Astrocyte (in vitro differentiated cells and primary cell): ENCODE results near the gene GPRC5D. TPM values are rescaled to one million over a fixed set of nuclear protein-coding genes. Genes with fewer than 3 reads are reported as not detected.

Source experiments
- DNase-seq: peaks from one replicate; pipeline ENCODE4 v3.0.0-alpha.2; 2010; ENCODE audit warnings: low read depth
- FAIRE-seq: peaks from 2 replicates; lab custom pipeline; 2011; peaks lifted over from hg19 to GRCh38; lab: Jason Lieb, UNC
- H2AFZ ChIP-seq: 2 replicates; pipeline ENCODE4 v1.6.0; 2012; ENCODE audit warnings: low read depth, low read length, inconsistent platforms
- H3K27ac ChIP-seq: 2 replicates; pipeline ENCODE4 v1.5.1; 2011; ENCODE audit warnings: low read depth, low read length, inconsistent platforms
- H3K27me3 ChIP-seq: 2 replicates; pipeline ENCODE4 v1.6.0; 2011; ENCODE audit warnings: low read length, inconsistent platforms; ENCODE audit not compliant: insufficient read depth
- H3K36me3 ChIP-seq: 2 replicates; pipeline ENCODE4 v1.5.1; 2011; ENCODE audit warnings: low read length, inconsistent platforms; ENCODE audit not compliant: insufficient read depth
- H3K4me1 ChIP-seq: 2 replicates; pipeline ENCODE4 v1.5.1; 2011; ENCODE audit warnings: low read length, inconsistent platforms; ENCODE audit not compliant: insufficient read depth
- H3K4me2 ChIP-seq: 2 replicates; pipeline ENCODE4 v1.6.0; 2012; ENCODE audit warnings: low read length, inconsistent platforms
- H3K4me3 ChIP-seq: 2 replicates; pipeline ENCODE4 v1.5.1; 2011; ENCODE audit warnings: low read depth, mild to moderate bottlenecking, low read length, inconsistent platforms; ENCODE audit not compliant: insufficient read depth
- H3K79me2 ChIP-seq: 2 replicates; pipeline ENCODE4 v1.6.0; 2012; ENCODE audit warnings: mild to moderate bottlenecking, low read length, inconsistent platforms; ENCODE audit not compliant: insufficient read depth
- H3K9ac ChIP-seq: 2 replicates; pipeline ENCODE4 v1.6.0; 2012; ENCODE audit warnings: mild to moderate bottlenecking, low read length, inconsistent platforms
- H3K9me3 ChIP-seq: 2 replicates; pipeline ENCODE4 v1.5.1; 2012; ENCODE audit warnings: low read depth, mild to moderate bottlenecking, low read length, inconsistent platforms; ENCODE audit not compliant: insufficient read depth
- H4K20me1 ChIP-seq: 2 replicates; pipeline ENCODE4 v1.6.0; 2012; ENCODE audit warnings: low read length, inconsistent platforms; ENCODE audit not compliant: insufficient read depth
- H3K27ac Mint-ChIP-seq: one replicate; pipeline ENCODE4 v1.8.0; 2021; ENCODE audit warnings: mild to moderate bottlenecking, mixed read lengths; ENCODE audit not compliant: unreplicated experiment
- H3K27me3 Mint-ChIP-seq: one replicate; pipeline ENCODE4 v1.8.0; 2021; ENCODE audit warnings: low read depth, mixed read lengths; ENCODE audit not compliant: unreplicated experiment
- H3K36me3 Mint-ChIP-seq: one replicate; pipeline ENCODE4 v1.8.0; 2021; ENCODE audit warnings: low read depth, mixed read lengths; ENCODE audit not compliant: unreplicated experiment
- H3K4me1 Mint-ChIP-seq: one replicate; pipeline ENCODE4 v1.8.0; 2021; ENCODE audit warnings: low read depth, mixed read lengths; ENCODE audit not compliant: unreplicated experiment
- H3K4me3 Mint-ChIP-seq: one replicate; pipeline ENCODE4 v1.8.0; 2021; ENCODE audit warnings: mild to moderate bottlenecking, moderate library complexity, mixed read lengths; ENCODE audit not compliant: unreplicated experiment
- H3K9me3 Mint-ChIP-seq: one replicate; pipeline ENCODE4 v1.8.0; 2021; ENCODE audit warnings: mild to moderate bottlenecking, mixed read lengths; ENCODE audit not compliant: unreplicated experiment
- EZH2 ChIP-seq: IDR thresholded peaks from 2 replicates; pipeline ENCODE4 v1.6.1; 2012; ENCODE audit warnings: mild to moderate bottlenecking, low read length, inconsistent platforms; ENCODE audit not compliant: insufficient read depth
- total RNA-seq: library from RNA; stranded (reverse); gene quantifications from 2 replicates; pipeline ENCODE4 v1.2.1, GENCODE V29; 2021
- TF ChIP-seq, protein P1 (sequence below): IDR thresholded peaks from 2 replicates; pipeline ENCODE4 v1.5.1; 2011; ENCODE audit warnings: low read depth, mild to moderate bottlenecking, inconsistent platforms, low read length, moderate library complexity; ENCODE audit not compliant: insufficient read depth

The GPRC5D gene
- total RNA-seq, 1 donor from 2014 or later, result not detected

DNA sequence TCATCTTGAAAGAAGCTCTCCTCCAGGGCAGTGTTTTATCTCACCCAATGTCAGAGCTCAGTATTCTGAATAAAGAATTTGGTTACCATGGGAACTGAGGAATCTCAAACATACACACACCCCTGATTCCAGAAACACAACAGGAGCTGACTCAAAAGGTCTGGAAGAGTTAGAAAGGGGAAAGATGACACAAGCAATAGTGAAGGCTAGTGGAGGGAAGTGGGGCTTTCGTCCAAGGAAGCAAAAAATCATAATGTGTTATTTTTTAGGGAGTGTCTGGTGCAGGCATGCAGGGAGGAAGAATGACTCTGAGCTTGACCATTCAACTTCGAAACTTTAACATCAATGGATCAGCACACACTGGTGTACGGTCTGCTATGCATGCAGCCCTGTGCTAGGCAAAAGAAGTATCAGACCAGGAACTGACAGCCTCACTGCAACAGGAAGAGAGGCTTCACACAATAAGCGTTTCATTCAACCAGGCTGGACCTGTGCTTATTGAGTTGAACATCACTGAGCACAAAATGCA is 27.8 kb upstream of the GPRC5D start:
- no peaks in the 10 kb centered on the region for H3K27me3 Mint-ChIP-seq
- H3K4me3 Mint-ChIP-seq, result no peak overlapping the region
- H3K27ac ChIP-seq, result peak overlapping the region; percentile 94
- H3K9me3 Mint-ChIP-seq, result no peaks in the 10 kb centered on the region
- peak overlapping the region; percentile 81 for H3K9ac ChIP-seq
- no peak overlapping the region for H2AFZ ChIP-seq
- H3K27ac Mint-ChIP-seq, result no peak overlapping the region
- peak overlapping the region; percentile 70 for H3K4me2 ChIP-seq
- no peaks in the 10 kb centered on the region for H3K79me2 ChIP-seq
- FAIRE-seq (peak; percentile 96), DNase-seq (peak; percentile 96)
- no peaks in the 10 kb centered on the region for H3K9me3 ChIP-seq
- peaks cover 10% of the 10 kb centered on the region for H3K36me3 Mint-ChIP-seq
- peaks cover 7% of the 10 kb centered on the region for H3K4me1 Mint-ChIP-seq
- no peaks in the 10 kb centered on the region for H4K20me1 ChIP-seq
- H3K4me1 ChIP-seq, result peaks cover 38% of the 10 kb centered on the region
- TF ChIP-seq EZH2, result no peak
- TF ChIP-seq, protein P1, sequence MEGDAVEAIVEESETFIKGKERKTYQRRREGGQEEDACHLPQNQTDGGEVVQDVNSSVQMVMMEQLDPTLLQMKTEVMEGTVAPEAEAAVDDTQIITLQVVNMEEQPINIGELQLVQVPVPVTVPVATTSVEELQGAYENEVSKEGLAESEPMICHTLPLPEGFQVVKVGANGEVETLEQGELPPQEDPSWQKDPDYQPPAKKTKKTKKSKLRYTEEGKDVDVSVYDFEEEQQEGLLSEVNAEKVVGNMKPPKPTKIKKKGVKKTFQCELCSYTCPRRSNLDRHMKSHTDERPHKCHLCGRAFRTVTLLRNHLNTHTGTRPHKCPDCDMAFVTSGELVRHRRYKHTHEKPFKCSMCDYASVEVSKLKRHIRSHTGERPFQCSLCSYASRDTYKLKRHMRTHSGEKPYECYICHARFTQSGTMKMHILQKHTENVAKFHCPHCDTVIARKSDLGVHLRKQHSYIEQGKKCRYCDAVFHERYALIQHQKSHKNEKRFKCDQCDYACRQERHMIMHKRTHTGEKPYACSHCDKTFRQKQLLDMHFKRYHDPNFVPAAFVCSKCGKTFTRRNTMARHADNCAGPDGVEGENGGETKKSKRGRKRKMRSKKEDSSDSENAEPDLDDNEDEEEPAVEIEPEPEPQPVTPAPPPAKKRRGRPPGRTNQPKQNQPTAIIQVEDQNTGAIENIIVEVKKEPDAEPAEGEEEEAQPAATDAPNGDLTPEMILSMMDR, result no peak
- no peaks in the 10 kb centered on the region for H3K27me3 ChIP-seq
- peak overlapping the region; percentile 1 for H3K4me3 ChIP-seq
- no peaks in the 10 kb centered on the region for H3K36me3 ChIP-seq

DNA sequence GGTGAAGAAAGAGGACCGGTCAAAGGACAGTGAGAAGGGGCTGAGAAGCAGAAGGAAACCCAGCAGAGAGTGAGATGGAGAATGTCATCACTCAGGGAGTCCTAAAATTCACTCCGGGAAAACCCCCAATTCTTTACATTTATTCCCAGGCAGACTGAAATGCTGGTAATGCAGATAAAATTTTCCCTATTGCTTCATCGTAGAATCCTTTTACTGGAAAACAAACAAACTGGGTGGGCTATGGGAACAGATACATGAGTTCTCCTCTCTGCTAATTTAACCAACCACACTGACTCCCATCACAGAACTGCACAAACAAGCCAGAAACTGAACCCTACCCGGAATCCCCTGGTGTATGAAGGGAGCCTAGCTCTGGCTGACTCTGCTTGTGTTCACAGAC is 27.2 kb upstream of the GPRC5D start:
- Histone ChIP-seq H3K27me3 (no peaks in the 10 kb centered on the region), H2AFZ (no peak overlapping the region), H3K4me1 (peaks cover 38% of the 10 kb centered on the region), H4K20me1 (no peaks in the 10 kb centered on the region), H3K79me2 (no peaks in the 10 kb centered on the region), H3K9ac (peak overlapping the region; percentile 81), H3K27ac (peak overlapping the region; percentile 94), H3K4me2 (peak overlapping the region; percentile 70), H3K36me3 (peaks cover 6% of the 10 kb centered on the region), H3K4me3 (no peak overlapping the region), H3K9me3 (no peaks in the 10 kb centered on the region)
- H3K36me3 Mint-ChIP-seq, result peaks cover 17% of the 10 kb centered on the region
- no peak overlapping the region for H3K27ac Mint-ChIP-seq
- FAIRE-seq (no peak), DNase-seq (no peak)
- H3K4me3 Mint-ChIP-seq, result no peak overlapping the region
- H3K9me3 Mint-ChIP-seq, result peaks cover 2% of the 10 kb centered on the region
- H3K27me3 Mint-ChIP-seq, result no peaks in the 10 kb centered on the region
- TF ChIP-seq, protein P1, result no peak
- TF ChIP-seq EZH2, result no peak
- H3K4me1 Mint-ChIP-seq, result peaks cover 7% of the 10 kb centered on the region

DNA sequence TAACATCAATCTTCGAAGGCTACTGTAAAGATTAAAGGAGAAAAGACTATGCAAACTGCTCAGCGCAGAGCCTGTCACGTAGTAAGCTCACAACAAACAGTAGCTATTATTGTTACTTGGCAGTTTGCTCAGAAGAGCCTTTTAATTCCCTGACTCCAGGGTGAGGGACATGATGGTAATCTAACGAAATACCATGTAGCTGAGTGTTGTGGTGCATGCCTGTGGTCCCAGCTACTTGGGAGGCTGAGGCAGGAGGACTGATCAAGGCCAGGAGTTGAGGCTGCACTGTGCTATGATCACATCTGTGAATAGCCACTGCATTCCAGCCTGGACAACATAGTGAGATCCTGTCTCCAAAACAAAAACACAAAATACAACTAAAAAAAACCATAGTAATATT is 25.3 kb upstream of the GPRC5D start:
- Histone ChIP-seq H3K36me3 (peaks cover 9% of the 10 kb centered on the region), H3K9me3 (peaks cover 4% of the 10 kb centered on the region), H3K4me1 (peaks cover 38% of the 10 kb centered on the region), H3K27me3 (no peaks in the 10 kb centered on the region), H3K79me2 (no peaks in the 10 kb centered on the region), H3K27ac (peak overlapping the region; percentile 86), H2AFZ (no peak overlapping the region), H4K20me1 (no peaks in the 10 kb centered on the region), H3K9ac (no peak overlapping the region), H3K4me2 (no peak overlapping the region), H3K4me3 (no peak overlapping the region)
- Mint-ChIP-seq H3K36me3 (peaks cover 34% of the 10 kb centered on the region), H3K4me3 (no peak overlapping the region), H3K9me3 (peaks cover 8% of the 10 kb centered on the region), H3K4me1 (peaks cover 7% of the 10 kb centered on the region), H3K27ac (no peak overlapping the region), H3K27me3 (no peaks in the 10 kb centered on the region)
- FAIRE-seq (no peak), DNase-seq (peak; percentile 4)
- no peak for TF ChIP-seq EZH2
- TF ChIP-seq, protein P1, result no peak
